Measurements from ENCODE around the gene UBN2.

- TF ChIP-seq SMAD3 (CRISPR knock-in tag; IDR thresholded peaks at IDR 0.05; ENCODE audit: borderline replicate concordance) (no peak), USF1 (CRISPR knock-in tag; IDR thresholded peaks at IDR 0.05) (no peak), ZNF232 (CRISPR knock-in tag; IDR thresholded peaks at IDR 0.05) (no peak), ZBTB21 (CRISPR knock-in tag; IDR thresholded peaks at IDR 0.05; ENCODE audit: borderline replicate concordance) (no peak), CTCF (IDR thresholded peaks at IDR 0.05) (no peak), MAX (CRISPR knock-in tag; IDR thresholded peaks at IDR 0.05) (no peak), E2F1 (CRISPR knock-in tag; IDR thresholded peaks at IDR 0.05) (no peak), PREB (CRISPR knock-in tag; IDR thresholded peaks at IDR 0.05; ENCODE audit: borderline replicate concordance) (no peak), ZNF263 (CRISPR knock-in tag; IDR thresholded peaks at IDR 0.05; ENCODE audit: low read depth) (no peak), ATF6 (CRISPR knock-in tag; IDR thresholded peaks at IDR 0.05) (no peak), ZNF423 (CRISPR knock-in tag; IDR thresholded peaks at IDR 0.05) (no peak), TP53 (CRISPR knock-in tag; IDR thresholded peaks at IDR 0.05) (no peak)
Measured at GRCh38 chr7:139265673-139266072, 34.6 kb downstream of the UBN2 start.
